HepG2 (cell line): ENCODE data around the gene CCDC142. TPM values are rescaled to one million over a fixed set of nuclear protein-coding genes. Genes with fewer than 3 reads are reported as not detected.

Experiments
- BCL6 ChIP-seq: IDR thresholded peaks from 2 replicates; pipeline ENCODE4 v1.6.1; 2016; ENCODE audit warnings: missing genetic modification reagents, missing compliant biosample characterization
- FOXP1 ChIP-seq, 2 experiments: fragments of 450-650 bp in 1 of 2; IDR thresholded peaks; 2 replicates each; pipeline ENCODE4 v1.6.1; 2017 to 2018; ENCODE audit warnings: antibody characterized with exemption in 1 of 2
- KAT2B ChIP-seq: fragments of 150-350 bp; IDR thresholded peaks from 2 replicates; pipeline ENCODE4 v1.6.1; 2014; ENCODE audit warnings: low read depth, low read length, borderline replicate concordance
- NFE2 ChIP-seq: sonication (generic); formaldehyde crosslinking; IDR thresholded peaks from 2 replicates; pipeline ENCODE4 v1.4.0; 2020; ENCODE audit warnings: missing genetic modification reagents
- NR3C1 ChIP-seq: sonication (generic); formaldehyde crosslinking; IDR thresholded peaks from 2 replicates; pipeline ENCODE4 v1.4.0; 2020; ENCODE audit warnings: missing genetic modification reagents
- POGZ ChIP-seq: sonication (generic); formaldehyde crosslinking; IDR thresholded peaks from 2 replicates; pipeline ENCODE4 v1.4.0; 2020; ENCODE audit warnings: mild to moderate bottlenecking, missing genetic modification reagents
- TFDP2 ChIP-seq: sonication (generic); formaldehyde crosslinking; IDR thresholded peaks from 2 replicates; pipeline ENCODE4 v1.4.0; 2020; ENCODE audit warnings: missing genetic modification reagents
- TRAFD1 ChIP-seq: sonication (generic); formaldehyde crosslinking; IDR thresholded peaks from 2 replicates; pipeline ENCODE4 v1.5.1; 2020; ENCODE audit warnings: missing genetic modification reagents, mild to moderate bottlenecking, borderline replicate concordance
- ZNF17 ChIP-seq: sonication (generic); formaldehyde crosslinking; IDR thresholded peaks from 2 replicates; pipeline ENCODE4 v1.5.0; 2020; ENCODE audit warnings: mild to moderate bottlenecking, missing genetic modification reagents
- ZNF318 ChIP-seq: sonication (generic); formaldehyde crosslinking; IDR thresholded peaks from 2 replicates; pipeline ENCODE4 v1.4.0; 2020; ENCODE audit warnings: mild to moderate bottlenecking, missing genetic modification reagents
- ZNF33A ChIP-seq: sonication (generic); formaldehyde crosslinking; IDR thresholded peaks from 2 replicates; pipeline ENCODE4 v1.5.1; 2020; ENCODE audit warnings: missing genetic modification reagents, mild to moderate bottlenecking, moderate library complexity, borderline replicate concordance
- ZNF501 ChIP-seq: sonication (generic); formaldehyde crosslinking; IDR thresholded peaks from 2 replicates; pipeline ENCODE4 v1.5.1; 2020; ENCODE audit warnings: mild to moderate bottlenecking, moderate library complexity, missing genetic modification reagents
- ZNF891 ChIP-seq: sonication (generic); formaldehyde crosslinking; IDR thresholded peaks from 2 replicates; pipeline ENCODE4 v1.5.0; 2020; ENCODE audit warnings: mild to moderate bottlenecking, missing genetic modification reagents
- polyA plus RNA-seq, 8 experiments: library from polyadenylated mRNA; depleted of rRNA in 3 of 8; stranded (reverse) in 7 of 8; unstranded in 1 of 8; fragments of >200 nt; fragmentation: Illumina TruSeq in 4 of 8; extraction: Trizol in 4 of 8; gene quantifications; 2 replicates each; pipeline versions ENCODE4 v1.2.1 to v1.2.3, GENCODE V29; 2011 to 2016; ENCODE audit warnings: low read depth in 4 of 8, missing spikeins in 1 of 8, mixed read lengths in 1 of 8; ENCODE audit not compliant: insufficient read depth in 1 of 8
- total RNA-seq, 5 experiments: library from RNA; depleted of rRNA; stranded (reverse); fragments of >200 nt; fragmentation: Illumina TruSeq; extraction: Trizol; gene quantifications; 2 replicates each; pipeline ENCODE4 v1.2.3, GENCODE V29; 2016; ENCODE audit warnings: low read depth in 1 of 5
- TF ChIP-seq, protein P1 (sequence below): sonication (generic); formaldehyde crosslinking; IDR thresholded peaks from 2 replicates; pipeline ENCODE4 v1.8.0; 2022; ENCODE audit warnings: mild to moderate bottlenecking, missing genetic modification reagents, moderate library complexity
- TF ChIP-seq, protein P2 (sequence below): sonication (generic); formaldehyde crosslinking; IDR thresholded peaks from 2 replicates; pipeline ENCODE4 v1.5.1; 2020; ENCODE audit warnings: missing genetic modification reagents, mild to moderate bottlenecking, borderline replicate concordance

CCDC142 gene
- total and polyA plus RNA-seq, 2 of the 13 experiments (the other 11 are each of a cell fraction or from before 2014, with no cell fraction given) = 14.7 to 30.4 TPM

DNA sequence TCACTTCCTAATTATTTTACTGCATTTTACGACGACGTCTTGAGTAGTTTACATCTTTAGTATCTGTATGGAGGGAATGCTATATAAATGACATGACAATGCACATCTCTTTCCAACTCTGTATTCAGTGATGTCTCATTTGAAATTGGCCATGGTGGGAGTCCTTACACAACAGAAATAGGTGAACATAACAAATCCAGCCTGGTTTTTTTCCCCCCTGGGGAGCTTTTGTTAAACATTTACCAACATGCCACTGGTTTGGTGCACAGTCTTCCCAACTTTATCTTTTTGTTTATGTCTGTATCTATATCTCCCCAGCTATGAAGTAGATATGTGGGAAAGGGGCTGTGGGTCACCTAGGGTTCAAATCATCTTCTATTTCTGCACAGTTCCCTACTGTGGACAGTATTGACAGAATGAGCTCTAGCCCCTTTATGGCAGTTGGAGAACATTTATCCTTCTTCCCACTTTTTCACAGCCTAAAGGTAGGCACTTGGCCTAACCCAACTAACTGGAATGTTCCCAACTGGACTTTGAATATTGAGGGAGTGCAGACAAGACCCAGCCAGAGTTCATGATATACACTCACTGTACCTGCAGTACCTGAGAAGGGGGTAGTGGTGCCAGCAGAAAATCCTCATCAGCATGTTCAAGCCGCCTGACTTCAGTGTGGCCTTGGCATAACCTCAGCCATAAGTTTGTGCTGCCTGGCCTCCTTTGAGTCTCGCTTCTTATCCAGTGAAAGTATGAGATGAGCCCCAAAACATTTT lies 35.4 kb downstream of the CCDC142 start (continued):
- no peak for TF ChIP-seq KAT2B
- no peak for TF ChIP-seq ZNF17 (CRISPR knock-in tag)
- TF ChIP-seq, protein P1, sequence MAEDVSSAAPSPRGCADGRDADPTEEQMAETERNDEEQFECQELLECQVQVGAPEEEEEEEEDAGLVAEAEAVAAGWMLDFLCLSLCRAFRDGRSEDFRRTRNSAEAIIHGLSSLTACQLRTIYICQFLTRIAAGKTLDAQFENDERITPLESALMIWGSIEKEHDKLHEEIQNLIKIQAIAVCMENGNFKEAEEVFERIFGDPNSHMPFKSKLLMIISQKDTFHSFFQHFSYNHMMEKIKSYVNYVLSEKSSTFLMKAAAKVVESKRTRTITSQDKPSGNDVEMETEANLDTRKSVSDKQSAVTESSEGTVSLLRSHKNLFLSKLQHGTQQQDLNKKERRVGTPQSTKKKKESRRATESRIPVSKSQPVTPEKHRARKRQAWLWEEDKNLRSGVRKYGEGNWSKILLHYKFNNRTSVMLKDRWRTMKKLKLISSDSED (CRISPR knock-in tag) = no peak
- TF ChIP-seq POGZ (CRISPR knock-in tag) = no peak
- TF ChIP-seq, protein P2, sequence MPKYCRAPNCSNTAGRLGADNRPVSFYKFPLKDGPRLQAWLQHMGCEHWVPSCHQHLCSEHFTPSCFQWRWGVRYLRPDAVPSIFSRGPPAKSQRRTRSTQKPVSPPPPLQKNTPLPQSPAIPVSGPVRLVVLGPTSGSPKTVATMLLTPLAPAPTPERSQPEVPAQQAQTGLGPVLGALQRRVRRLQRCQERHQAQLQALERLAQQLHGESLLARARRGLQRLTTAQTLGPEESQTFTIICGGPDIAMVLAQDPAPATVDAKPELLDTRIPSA (CRISPR knock-in tag) = peak; percentile 67; the same call in 1 of the 2 replicates
- TF ChIP-seq ZNF891 (CRISPR knock-in tag) = no peak
- TF ChIP-seq NR3C1 (CRISPR knock-in tag) = no peak
- no peak for TF ChIP-seq ZNF33A (CRISPR knock-in tag)
- TF ChIP-seq TRAFD1 (CRISPR knock-in tag) = peak; percentile 60; the same call in 1 of the 2 replicates
- 0 out of 2 replicates have a peak, but pooled peaks have one; percentile 37 for TF ChIP-seq TFDP2 (CRISPR knock-in tag)
- peak; percentile 61; the same call in 1 of the 2 replicates for TF ChIP-seq ZNF501
- TF ChIP-seq NFE2 (CRISPR knock-in tag) = no peak
- peak; percentile 38; the same call in 1 of the 2 replicates for TF ChIP-seq BCL6
- TF ChIP-seq FOXP1 (IDR thresholded peaks at IDR 0.05) = no peak
- TF ChIP-seq FOXP1 (CRISPR knock-in tag; IDR thresholded peaks at IDR 0.05) = no peak
- no peak for TF ChIP-seq ZNF318 (CRISPR knock-in tag)
